Measurements from ENCODE around the gene CHST5.

The CHST5 gene

DNA sequence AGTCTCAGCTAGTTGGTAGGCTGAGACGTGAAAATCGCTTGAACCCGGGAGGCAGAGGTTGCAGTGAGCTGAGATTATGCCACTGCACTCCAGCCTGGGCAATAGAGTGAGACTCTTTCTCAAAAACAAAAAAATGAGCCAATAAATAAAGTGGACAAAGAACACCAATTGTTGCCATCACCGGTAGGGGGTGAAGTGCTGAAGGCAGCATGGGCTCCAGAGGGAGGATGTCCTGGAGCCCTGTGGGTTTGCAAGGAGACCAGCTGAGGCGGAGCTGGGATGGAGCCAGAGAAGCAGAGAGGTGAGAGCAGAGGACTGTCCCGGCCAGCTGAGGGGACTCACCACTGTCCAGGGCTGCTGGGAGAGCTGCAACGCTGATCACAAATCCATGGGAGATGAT lies 54.4 kb downstream of the CHST5 start:
- no peak for DNase-seq

DNA sequence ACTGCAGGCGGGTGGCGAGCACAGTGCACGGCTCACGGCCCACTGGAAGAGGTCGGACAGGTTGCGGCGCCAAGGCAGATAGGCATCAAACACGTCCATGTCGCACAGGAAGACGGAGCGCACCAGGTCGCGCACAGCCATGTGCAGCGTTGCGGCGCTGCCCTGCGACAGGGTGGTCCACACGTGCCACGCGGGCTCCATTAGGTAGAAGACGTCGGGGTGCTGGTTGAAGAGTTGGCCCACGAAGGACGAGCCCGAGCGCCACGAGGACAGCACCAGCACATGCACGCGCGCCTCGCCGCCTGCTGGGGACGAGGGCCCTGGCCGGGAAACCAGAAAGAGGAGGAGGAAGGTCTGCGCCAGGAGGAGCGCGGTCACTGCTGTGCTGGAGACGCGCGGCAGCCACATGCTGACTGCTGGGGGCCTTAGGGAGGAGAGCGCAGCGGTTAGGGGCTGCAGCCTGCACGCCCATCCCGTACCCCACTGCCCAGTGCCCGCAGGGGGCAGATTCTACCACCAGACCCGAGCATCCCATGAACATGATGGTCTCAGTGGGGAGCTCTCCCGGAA lies 56.4 kb downstream of the CHST5 start:
- DNase-seq: no peak

Measured in amygdala (tissue), 56 donors.